ENCODE results near the gene GPR61. TPM values are rescaled to one million over a fixed set of nuclear protein-coding genes. Genes with fewer than 3 reads are reported as not detected.

Gene GPR61
- total RNA-seq, 1 experiment from 2014 or later: 0.48 TPM

DNA sequence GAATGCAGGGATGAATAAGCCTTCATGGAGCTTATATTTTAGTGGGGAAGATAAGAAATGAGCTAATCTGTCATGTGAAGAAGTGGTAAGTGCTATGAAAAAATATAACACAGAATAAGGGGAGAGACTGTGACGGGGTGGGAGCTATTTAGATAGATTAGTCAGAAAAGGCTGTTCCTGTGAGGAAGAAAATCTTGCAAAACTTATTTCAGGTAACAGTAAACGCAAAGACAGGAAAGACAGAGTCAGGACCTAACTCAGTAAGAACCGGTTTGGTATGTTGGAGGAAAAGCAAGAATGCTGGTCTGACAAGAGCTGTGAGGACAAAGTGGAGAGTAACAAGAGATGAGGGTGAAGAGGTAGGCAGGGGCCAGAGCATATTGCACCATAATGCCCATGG lies 30.7 kb downstream of the GPR61 start:
- H4K20me1 ChIP-seq (ENCODE audit: control insufficient read depth, insufficient read depth, insufficient read length): no peaks in the 10 kb centered on the region
- H3K27me3 Mint-ChIP-seq (ENCODE audit: low read depth): no peaks in the 10 kb centered on the region
- H3K4me1 ChIP-seq (ENCODE audit: insufficient read depth, low read length): peaks cover 2% of the 10 kb centered on the region; the same call in 1 of the 2 replicates

More for the DNA sequence above, 30.7 kb downstream of the GPR61 start:
- no peak overlapping the region for H2BK20ac ChIP-seq (ENCODE audit: low read depth, low read length, poor library complexity, severe bottlenecking)
- no peak overlapping the region for H4K91ac ChIP-seq (ENCODE audit: insufficient read length, low read depth, low read length)
- no peak overlapping the region for H3K4me2 ChIP-seq (ENCODE audit: insufficient read depth, insufficient read length, low read length)
- no CpG with 5 or more reads among the region's 3 CpGs for WGBS (ENCODE audit: extremely low coverage, insufficient read length, low lambda C conversion rate)
- no peaks in the 10 kb centered on the region for H3K9me3 Mint-ChIP-seq
- no peak overlapping the region for H4K8ac ChIP-seq (replicated peaks; ENCODE audit: insufficient read length, low read depth, low read length)
- no peak overlapping the region for H3K4ac ChIP-seq (ENCODE audit: low read depth, low read length)
- no peaks in the 10 kb centered on the region for H3K23me2 ChIP-seq (ENCODE audit: insufficient read length, low read depth, low read length, poor library complexity, severe bottlenecking)
- no peak overlapping the region for H4K5ac ChIP-seq (ENCODE audit: insufficient read length, low read depth, low read length)
- H3K56ac ChIP-seq (ENCODE audit: insufficient read length, low read depth, low read length): no peak overlapping the region
- H3T11ph ChIP-seq (ENCODE audit: low read length): no peak overlapping the region
- no peak for DNase-seq
- H2AFZ ChIP-seq (ENCODE audit: low read length): no peak overlapping the region
- no peak overlapping the region for H3K14ac ChIP-seq (ENCODE audit: insufficient read depth, low read length)
- no peaks in the 10 kb centered on the region for H3K27me3 ChIP-seq (ENCODE audit: insufficient read depth, low read length)
- no peak overlapping the region for H3K27ac ChIP-seq (ENCODE audit: insufficient read length, low read depth, low read length)
- no peaks in the 10 kb centered on the region for H3K9me3 ChIP-seq (ENCODE audit: control insufficient read depth, low read depth, low read length)
- H3K79me1 ChIP-seq (ENCODE audit: insufficient read depth, low read depth, low read length, poor library complexity, severe bottlenecking): peaks cover 3% of the 10 kb centered on the region
- H3K27ac Mint-ChIP-seq: no peak overlapping the region
- no peaks in the 10 kb centered on the region; a peak in 1 of 7 replicates for H3K36me3 Mint-ChIP-seq (ENCODE audit: insufficient read depth in 1 of 3, low read depth in 3 of 3)
- H2BK5ac ChIP-seq (ENCODE audit: insufficient read length, low read length): no peak overlapping the region
- TF ChIP-seq, protein P1, sequence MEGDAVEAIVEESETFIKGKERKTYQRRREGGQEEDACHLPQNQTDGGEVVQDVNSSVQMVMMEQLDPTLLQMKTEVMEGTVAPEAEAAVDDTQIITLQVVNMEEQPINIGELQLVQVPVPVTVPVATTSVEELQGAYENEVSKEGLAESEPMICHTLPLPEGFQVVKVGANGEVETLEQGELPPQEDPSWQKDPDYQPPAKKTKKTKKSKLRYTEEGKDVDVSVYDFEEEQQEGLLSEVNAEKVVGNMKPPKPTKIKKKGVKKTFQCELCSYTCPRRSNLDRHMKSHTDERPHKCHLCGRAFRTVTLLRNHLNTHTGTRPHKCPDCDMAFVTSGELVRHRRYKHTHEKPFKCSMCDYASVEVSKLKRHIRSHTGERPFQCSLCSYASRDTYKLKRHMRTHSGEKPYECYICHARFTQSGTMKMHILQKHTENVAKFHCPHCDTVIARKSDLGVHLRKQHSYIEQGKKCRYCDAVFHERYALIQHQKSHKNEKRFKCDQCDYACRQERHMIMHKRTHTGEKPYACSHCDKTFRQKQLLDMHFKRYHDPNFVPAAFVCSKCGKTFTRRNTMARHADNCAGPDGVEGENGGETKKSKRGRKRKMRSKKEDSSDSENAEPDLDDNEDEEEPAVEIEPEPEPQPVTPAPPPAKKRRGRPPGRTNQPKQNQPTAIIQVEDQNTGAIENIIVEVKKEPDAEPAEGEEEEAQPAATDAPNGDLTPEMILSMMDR (conservative IDR thresholded peaks at IDR 0.05): no peak
- no peak overlapping the region for H2BK120ac ChIP-seq (ENCODE audit: low read depth, low read length, poor library complexity, severe bottlenecking)
- no peak overlapping the region for H2BK15ac ChIP-seq (ENCODE audit: low read depth, low read length)
- H2BK12ac ChIP-seq (ENCODE audit: insufficient read length, low read depth, low read length): no peak overlapping the region
- no peak overlapping the region for H3K9ac ChIP-seq (ENCODE audit: extremely low read depth, insufficient read length, low read length)
- H3K79me2 ChIP-seq (ENCODE audit: insufficient read depth, low read length): peaks cover 7% of the 10 kb centered on the region; the same call in 1 of the 2 replicates
- H3K23ac ChIP-seq (ENCODE audit: insufficient read length, low read depth, low read length): no peak overlapping the region
- peaks cover 4 to 6% of the 10 kb centered on the region in 2 experiments; a peak in 2 of 4 replicates for H3K4me1 Mint-ChIP-seq
- H2AK5ac ChIP-seq (ENCODE audit: insufficient read length, low read length): no peak overlapping the region
- H3K4me3 Mint-ChIP-seq: no peak overlapping the region
- no peak overlapping the region for H3K18ac ChIP-seq (ENCODE audit: insufficient read length, low read depth, low read length)
